SK-N-SH (cell line): Measurements from ENCODE around the gene INTU.
A peak's percentile ranks its signal among the peaks of the same experiment; 100 is the strongest.

ENCODE experiments used
- CTCF ChIP-seq: fragments of 200-600 bp; sonication (generic); IDR thresholded peaks from 2 replicates; pipeline ENCODE4 v1.6.1; 2017; ENCODE audit warnings: antibody characterized with exemption, mild to moderate bottlenecking, moderate library complexity
- EP300 ChIP-seq, 2 experiments: IDR thresholded peaks; 2 replicates each; pipeline versions ENCODE4 v1.4.0 to v1.6.1; 2012; ENCODE audit warnings: borderline replicate concordance in 1 of 2, low read depth in 1 of 2, low read length in 1 of 2
- ZBTB33 ChIP-seq: IDR thresholded peaks from 2 replicates; pipeline ENCODE4 v1.4.0; 2012; ENCODE audit warnings: low read depth, borderline replicate concordance

GRCh38 chr4:127685292-127685691, 52.5 kb downstream of the INTU start:
- TF ChIP-seq CTCF: no peak
- TF ChIP-seq ZBTB33: no peak
- TF ChIP-seq EP300 (IDR thresholded peaks at IDR 0.05; ENCODE audit: borderline replicate concordance in 1 of 2, low read depth in 1 of 2, low read length in 1 of 2): peak in 1 of 2 experiments; percentile 37; a peak in 1 of 4 replicates
